ENCODE measurements around the gene KRTAP10-5. TPM values are rescaled to one million over a fixed set of nuclear protein-coding genes. Genes with fewer than 3 reads are reported as not detected.

KRTAP10-5 gene
- polyA plus RNA-seq, 1 donor (not counting 4 experiments of a cell fraction or from before 2014, with no cell fraction given) = not detected

DNA sequence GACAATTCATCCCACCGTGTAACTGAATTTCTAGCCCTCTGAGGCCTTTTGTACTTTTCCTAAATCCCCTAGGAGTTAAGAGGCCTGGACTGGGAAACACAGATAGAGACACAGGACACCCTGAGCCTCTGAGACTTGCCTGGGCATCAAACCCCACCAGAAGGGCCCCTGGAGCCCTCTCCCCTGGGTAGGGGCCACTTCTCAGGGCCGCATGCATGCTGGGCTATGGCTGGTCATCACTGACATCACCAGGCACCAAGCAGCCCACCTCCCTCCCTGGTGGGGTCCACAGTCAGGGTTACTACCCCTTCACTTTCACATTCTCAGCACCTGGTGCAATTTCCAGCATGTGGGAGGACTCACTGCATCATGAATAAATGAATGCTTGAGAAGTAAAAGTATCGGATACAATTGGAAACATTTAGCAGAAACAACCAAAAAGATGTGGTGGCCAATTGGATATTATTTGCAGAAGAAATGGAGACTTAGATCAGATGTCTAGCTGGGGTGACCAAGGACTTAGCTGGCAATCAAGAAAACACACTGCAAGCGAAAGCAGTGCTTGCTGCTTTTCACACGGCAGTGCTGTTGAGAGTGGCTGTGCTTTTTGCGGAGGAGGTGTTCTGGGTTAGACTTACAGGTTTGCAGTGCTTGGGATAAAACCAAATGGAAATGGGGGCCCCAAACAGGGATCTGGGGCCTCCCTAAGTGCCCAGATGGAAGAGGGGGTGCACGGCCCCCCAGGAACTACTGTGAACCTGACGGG, 19.0 kb upstream of the KRTAP10-5 start:
- H3K9me3 ChIP-seq (ENCODE audit: control insufficient read depth, low read depth, low read length) = no peaks in the 10 kb centered on the region
- no peak for TF ChIP-seq EZH2 (IDR thresholded peaks at IDR 0.05; ENCODE audit: low read length)
- TF ChIP-seq, protein P1, sequence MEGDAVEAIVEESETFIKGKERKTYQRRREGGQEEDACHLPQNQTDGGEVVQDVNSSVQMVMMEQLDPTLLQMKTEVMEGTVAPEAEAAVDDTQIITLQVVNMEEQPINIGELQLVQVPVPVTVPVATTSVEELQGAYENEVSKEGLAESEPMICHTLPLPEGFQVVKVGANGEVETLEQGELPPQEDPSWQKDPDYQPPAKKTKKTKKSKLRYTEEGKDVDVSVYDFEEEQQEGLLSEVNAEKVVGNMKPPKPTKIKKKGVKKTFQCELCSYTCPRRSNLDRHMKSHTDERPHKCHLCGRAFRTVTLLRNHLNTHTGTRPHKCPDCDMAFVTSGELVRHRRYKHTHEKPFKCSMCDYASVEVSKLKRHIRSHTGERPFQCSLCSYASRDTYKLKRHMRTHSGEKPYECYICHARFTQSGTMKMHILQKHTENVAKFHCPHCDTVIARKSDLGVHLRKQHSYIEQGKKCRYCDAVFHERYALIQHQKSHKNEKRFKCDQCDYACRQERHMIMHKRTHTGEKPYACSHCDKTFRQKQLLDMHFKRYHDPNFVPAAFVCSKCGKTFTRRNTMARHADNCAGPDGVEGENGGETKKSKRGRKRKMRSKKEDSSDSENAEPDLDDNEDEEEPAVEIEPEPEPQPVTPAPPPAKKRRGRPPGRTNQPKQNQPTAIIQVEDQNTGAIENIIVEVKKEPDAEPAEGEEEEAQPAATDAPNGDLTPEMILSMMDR (optimal IDR thresholded peaks at IDR 0.05 in 1 of 3, IDR thresholded peaks at IDR 0.05 in 1 of 3, conservative IDR thresholded peaks at IDR 0.05 in 1 of 3; ENCODE audit: extremely low read depth in 1 of 3, insufficient read depth in 2 of 3, low read length in 3 of 3) = no peak
- no peak for FAIRE-seq
- no peak overlapping the region for H2AFZ ChIP-seq (ENCODE audit: control insufficient read depth, low read length)
- no peaks in the 10 kb centered on the region for H4K20me1 ChIP-seq (ENCODE audit: control insufficient read depth, extremely low read depth, insufficient read depth, low read length)
- peaks cover 2% of the 10 kb centered on the region for H3K27me3 ChIP-seq (ENCODE audit: control insufficient read depth, extremely low read depth, insufficient read depth, low read length)
- no peak for DNase-seq (ENCODE audit: low read depth, low spot score)
- H3K79me2 ChIP-seq (ENCODE audit: control insufficient read depth, insufficient read depth, low read length) = no peaks in the 10 kb centered on the region
- no peak overlapping the region for H3K27ac ChIP-seq (ENCODE audit: control insufficient read depth, insufficient read depth, low read length)
- no peaks in the 10 kb centered on the region for H3K9me1 ChIP-seq (ENCODE audit: control insufficient read depth, extremely low read depth, insufficient read depth, low read length)
- dilution Hi-C loops (cut with MboI; ENCODE audit: extremely low pct_ligation_motif_present, low sequenced_read_pairs) = no loop called here
- no peaks in the 10 kb centered on the region for H3K36me3 ChIP-seq (ENCODE audit: control insufficient read depth in 2 of 2, extremely low read depth in 1 of 2, insufficient read depth in 2 of 2, low read length in 2 of 2)
- no peak overlapping the region for H3K9ac ChIP-seq (ENCODE audit: control insufficient read depth, extremely low read depth, insufficient read depth, low read length)
- no peak overlapping the region for H3K4me3 ChIP-seq (ENCODE audit: control insufficient read depth in 2 of 3, extremely low read depth in 1 of 3, insufficient read depth in 2 of 3, low read depth in 1 of 3, low read length in 3 of 3)
- peaks cover 2% of the 10 kb centered on the region for H3K4me1 ChIP-seq (ENCODE audit: control insufficient read depth, extremely low read depth, insufficient read depth, low read length)
- H3K4me2 ChIP-seq (ENCODE audit: control insufficient read depth, extremely low read depth, insufficient read depth, low read depth, low read length) = no peak overlapping the region

DNA sequence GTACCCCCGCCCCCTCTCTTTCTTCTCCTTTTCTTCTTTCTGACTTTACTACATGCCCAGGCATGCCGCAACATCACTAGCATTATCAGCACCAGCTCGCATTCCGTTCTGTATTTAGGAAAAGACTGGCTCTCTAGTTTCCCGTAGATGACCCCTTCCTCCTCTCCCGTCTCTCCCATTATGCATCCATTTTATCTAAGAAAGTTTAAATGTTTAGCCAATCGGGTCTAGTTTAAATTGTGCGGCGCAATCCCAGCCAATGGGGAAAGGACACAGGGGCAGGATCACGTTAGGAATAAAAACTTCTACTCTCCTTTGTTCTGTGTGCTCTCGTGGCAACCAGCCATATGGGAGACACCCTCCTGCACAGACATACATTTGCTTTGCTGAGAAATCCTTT, 17.7 kb upstream of the KRTAP10-5 start:
- Histone ChIP-seq H3K27me3 (ENCODE audit: control insufficient read depth, extremely low read depth, insufficient read depth, low read length) (peaks cover under 1% of the 10 kb centered on the region), H3K4me3 (ENCODE audit: control insufficient read depth in 2 of 3, extremely low read depth in 1 of 3, insufficient read depth in 2 of 3, low read depth in 1 of 3, low read length in 3 of 3) (no peak overlapping the region), H3K9me3 (ENCODE audit: control insufficient read depth, low read depth, low read length) (no peaks in the 10 kb centered on the region), H3K4me1 (ENCODE audit: control insufficient read depth, extremely low read depth, insufficient read depth, low read length) (peaks cover 7% of the 10 kb centered on the region), H2AFZ (ENCODE audit: control insufficient read depth, low read length) (no peak overlapping the region), H3K27ac (ENCODE audit: control insufficient read depth, insufficient read depth, low read length) (no peak overlapping the region), H4K20me1 (ENCODE audit: control insufficient read depth, extremely low read depth, insufficient read depth, low read length) (no peaks in the 10 kb centered on the region), H3K9ac (ENCODE audit: control insufficient read depth, extremely low read depth, insufficient read depth, low read length) (no peak overlapping the region), H3K4me2 (ENCODE audit: control insufficient read depth, extremely low read depth, insufficient read depth, low read depth, low read length) (no peak overlapping the region), H3K79me2 (ENCODE audit: control insufficient read depth, insufficient read depth, low read length) (no peaks in the 10 kb centered on the region), H3K36me3 (ENCODE audit: control insufficient read depth in 2 of 2, extremely low read depth in 1 of 2, insufficient read depth in 2 of 2, low read length in 2 of 2) (no peaks in the 10 kb centered on the region), H3K9me1 (ENCODE audit: control insufficient read depth, extremely low read depth, insufficient read depth, low read length) (no peaks in the 10 kb centered on the region)
- TF ChIP-seq EZH2 (IDR thresholded peaks at IDR 0.05; ENCODE audit: low read length) = no peak
- TF ChIP-seq, protein P1 (optimal IDR thresholded peaks at IDR 0.05 in 1 of 3, IDR thresholded peaks at IDR 0.05 in 1 of 3, conservative IDR thresholded peaks at IDR 0.05 in 1 of 3; ENCODE audit: extremely low read depth in 1 of 3, insufficient read depth in 2 of 3, low read length in 3 of 3) = no peak
- DNase-seq (ENCODE audit: low read depth, low spot score) (no peak), FAIRE-seq (no peak)
- dilution Hi-C loops (cut with MboI; ENCODE audit: extremely low pct_ligation_motif_present, low sequenced_read_pairs) = no loop called here
